ENCODE results near the gene CUX1. TPM values are rescaled to one million over a fixed set of nuclear protein-coding genes. Genes with fewer than 3 reads are reported as not detected.

CUX1 gene, protein sequence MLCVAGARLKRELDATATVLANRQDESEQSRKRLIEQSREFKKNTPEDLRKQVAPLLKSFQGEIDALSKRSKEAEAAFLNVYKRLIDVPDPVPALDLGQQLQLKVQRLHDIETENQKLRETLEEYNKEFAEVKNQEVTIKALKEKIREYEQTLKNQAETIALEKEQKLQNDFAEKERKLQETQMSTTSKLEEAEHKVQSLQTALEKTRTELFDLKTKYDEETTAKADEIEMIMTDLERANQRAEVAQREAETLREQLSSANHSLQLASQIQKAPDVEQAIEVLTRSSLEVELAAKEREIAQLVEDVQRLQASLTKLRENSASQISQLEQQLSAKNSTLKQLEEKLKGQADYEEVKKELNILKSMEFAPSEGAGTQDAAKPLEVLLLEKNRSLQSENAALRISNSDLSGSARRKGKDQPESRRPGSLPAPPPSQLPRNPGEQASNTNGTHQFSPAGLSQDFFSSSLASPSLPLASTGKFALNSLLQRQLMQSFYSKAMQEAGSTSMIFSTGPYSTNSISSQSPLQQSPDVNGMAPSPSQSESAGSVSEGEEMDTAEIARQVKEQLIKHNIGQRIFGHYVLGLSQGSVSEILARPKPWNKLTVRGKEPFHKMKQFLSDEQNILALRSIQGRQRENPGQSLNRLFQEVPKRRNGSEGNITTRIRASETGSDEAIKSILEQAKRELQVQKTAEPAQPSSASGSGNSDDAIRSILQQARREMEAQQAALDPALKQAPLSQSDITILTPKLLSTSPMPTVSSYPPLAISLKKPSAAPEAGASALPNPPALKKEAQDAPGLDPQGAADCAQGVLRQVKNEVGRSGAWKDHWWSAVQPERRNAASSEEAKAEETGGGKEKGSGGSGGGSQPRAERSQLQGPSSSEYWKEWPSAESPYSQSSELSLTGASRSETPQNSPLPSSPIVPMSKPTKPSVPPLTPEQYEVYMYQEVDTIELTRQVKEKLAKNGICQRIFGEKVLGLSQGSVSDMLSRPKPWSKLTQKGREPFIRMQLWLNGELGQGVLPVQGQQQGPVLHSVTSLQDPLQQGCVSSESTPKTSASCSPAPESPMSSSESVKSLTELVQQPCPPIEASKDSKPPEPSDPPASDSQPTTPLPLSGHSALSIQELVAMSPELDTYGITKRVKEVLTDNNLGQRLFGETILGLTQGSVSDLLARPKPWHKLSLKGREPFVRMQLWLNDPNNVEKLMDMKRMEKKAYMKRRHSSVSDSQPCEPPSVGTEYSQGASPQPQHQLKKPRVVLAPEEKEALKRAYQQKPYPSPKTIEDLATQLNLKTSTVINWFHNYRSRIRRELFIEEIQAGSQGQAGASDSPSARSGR (N-terminal part only)
- total RNA-seq, result 16.2 and 29.9 TPM in 2 replicates

DNA sequence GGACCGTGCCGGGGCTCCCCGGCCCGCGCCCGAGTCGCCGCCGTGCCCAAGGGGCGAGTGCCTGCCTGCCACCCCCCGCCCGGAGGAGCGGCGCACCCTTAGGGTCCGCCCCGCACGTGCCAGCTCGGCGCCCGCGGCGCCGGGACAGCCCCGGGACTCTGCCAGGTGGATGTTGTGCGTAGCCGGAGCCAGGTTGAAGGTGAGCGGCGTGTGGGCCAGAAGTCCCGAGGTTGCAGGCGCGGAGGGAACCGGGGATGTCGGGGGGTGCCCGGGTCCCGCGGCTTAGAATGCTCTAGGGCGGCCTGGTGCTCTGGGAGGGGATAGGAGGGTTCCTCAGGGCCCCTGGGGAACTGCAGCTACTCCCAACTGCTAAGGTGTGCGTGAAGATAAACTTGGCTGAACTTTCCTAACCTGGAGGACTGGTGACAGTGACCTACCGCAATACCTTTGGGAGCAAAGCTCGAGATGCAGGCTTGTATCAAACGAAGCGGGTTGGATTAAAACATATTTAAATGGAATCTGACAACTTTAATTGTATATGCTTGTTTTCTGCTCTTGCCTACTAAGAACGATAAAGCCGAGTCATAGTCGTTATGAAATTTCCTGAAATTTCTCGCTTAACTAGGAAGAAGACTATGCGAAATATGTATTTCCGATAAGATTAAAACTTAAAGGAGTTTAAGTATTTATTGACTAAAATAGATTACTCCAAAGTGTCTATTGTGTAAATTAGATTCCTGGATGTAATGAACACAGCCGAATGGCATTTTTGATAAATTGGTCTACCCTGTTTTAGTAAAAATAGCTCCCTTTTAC is at the start of gene CUX1:
CUX1 (plus strand) TSS at position 156 of the 816 bp plus-strand sequence; CDS start at position 170, 14 bp downstream.

DNA sequence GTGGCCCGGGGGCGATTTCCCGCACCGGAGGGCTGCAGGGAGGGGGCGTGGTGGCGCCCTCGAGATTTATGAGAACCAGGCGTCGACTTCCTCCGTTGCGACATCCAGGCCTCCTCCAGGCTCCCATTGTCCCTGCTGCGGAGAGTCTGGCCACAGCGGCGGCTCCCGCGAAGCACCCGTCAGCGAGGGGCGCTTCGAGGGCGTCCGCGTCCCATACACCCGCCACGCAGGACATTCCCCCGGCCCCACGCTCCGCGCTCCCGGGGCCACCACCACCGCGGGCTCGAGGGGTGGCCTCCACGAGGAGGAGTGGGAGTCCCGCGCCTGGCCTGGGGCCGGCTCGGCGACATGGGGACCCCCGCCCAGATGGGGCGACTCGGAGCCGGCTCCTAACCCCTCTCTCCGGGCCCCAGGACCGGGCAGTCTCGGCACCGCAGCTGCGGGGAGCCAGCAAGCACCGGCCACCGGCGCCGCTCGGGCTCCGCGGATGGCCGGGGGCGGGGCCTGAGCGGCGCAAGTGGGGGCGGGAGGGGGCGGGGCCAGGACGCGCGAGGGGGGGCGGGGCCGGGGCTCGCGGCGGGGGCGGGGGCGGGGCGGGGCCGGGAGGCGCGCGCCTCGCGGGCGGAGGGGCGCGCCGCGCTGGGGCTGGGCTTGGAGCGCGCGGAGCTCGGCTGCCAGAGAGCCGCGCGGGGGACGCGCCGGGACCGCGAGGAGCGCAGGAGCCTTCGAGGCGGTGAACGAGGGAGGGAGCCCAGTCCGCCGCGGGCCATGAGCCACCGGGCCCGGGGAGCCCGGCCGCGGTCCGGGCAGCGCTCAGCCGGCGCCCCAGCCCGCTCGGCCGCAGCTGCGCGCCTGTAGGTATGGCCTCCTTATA is 469.0 kb downstream of the CUX1 start, which contains the start of gene SH2B2:
SH2B2 (plus strand) TSS at position 632 of the 874 bp plus-strand sequence. CDS start 13,683 bp downstream, outside the sequence.

Other genes with a start within 250 kb of the CUX1 start
- not detected in 2 replicates for gene MYL10, start 188.3 kb upstream of the CUX1 start, total RNA-seq